K562 (cell line): ENCODE data around the gene PANX1.

Experiments used
- MAFK ChIP-seq: IDR thresholded peaks from 2 replicates; pipeline ENCODE4 v1.6.1; 2011; ENCODE audit warnings: low read length, improper control_type of control experiment
- POLR2AphosphoS5 ChIP-seq: IDR thresholded peaks from 2 replicates; pipeline ENCODE4 v1.6.1; 2011; ENCODE audit warnings: mild to moderate bottlenecking, low read depth, low read length, moderate library complexity; ENCODE audit not compliant: control insufficient read depth, insufficient read depth
- ZNF197 ChIP-seq: fragments of 200-800 bp; sonication (Bioruptor generic); IDR thresholded peaks from 2 replicates; pipeline ENCODE4 v1.6.1; 2016; ENCODE audit warnings: low read depth, missing genetic modification characterization, missing compliant biosample characterization

DNA sequence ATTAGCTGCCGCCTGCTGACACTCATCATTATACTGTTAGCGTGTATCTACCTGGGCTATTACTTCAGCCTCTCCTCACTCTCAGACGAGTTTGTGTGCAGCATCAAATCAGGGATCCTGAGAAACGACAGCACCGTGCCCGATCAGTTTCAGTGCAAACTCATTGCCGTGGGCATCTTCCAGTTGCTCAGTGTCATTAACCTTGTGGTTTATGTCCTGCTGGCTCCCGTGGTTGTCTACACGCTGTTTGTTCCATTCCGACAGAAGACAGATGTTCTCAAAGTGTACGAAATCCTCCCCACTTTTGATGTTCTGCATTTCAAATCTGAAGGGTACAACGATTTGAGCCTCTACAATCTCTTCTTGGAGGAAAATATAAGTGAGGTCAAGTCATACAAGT is 51.1 kb downstream of the PANX1 start:
- no peak for TF ChIP-seq POLR2AphosphoS5
- TF ChIP-seq ZNF197 (CRISPR knock-in tag): no peak
- TF ChIP-seq MAFK: no peak
